B cell (primary cell): ENCODE results near the gene GLCCI1. TPM values are rescaled to one million over a fixed set of nuclear protein-coding genes. Genes with fewer than 3 reads are reported as not detected.
"Not testable (repeated sequence)": the region's sequence is repeated elsewhere in the genome, so short reads cannot be mapped to it uniquely, and the experiment has no call there.

Experiments
- ATAC-seq: fragments of 200-7000 bp; cut with Tn5 transposase; one replicate; pipeline ENCODE4 v1.10.0; 2021; ENCODE audit warnings: low read depth, mild to moderate bottlenecking, moderate number of reproducible peaks, moderate library complexity
- CTCF ChIA-PET: fragments of 350-600 bp; sonication (Branson Sonifier 250); formaldehyde crosslinking; loops from one replicate; lab custom pipeline; 2021; ENCODE audit warnings: antibody characterized with exemption, inconsistent platforms; lab: Charles Lee
- POLR2A ChIA-PET: fragments of 350-600 bp; sonication (Branson Sonifier 250); formaldehyde crosslinking; loops from one replicate; lab custom pipeline; 2021; ENCODE audit warnings: antibody characterized with exemption; lab: Charles Lee
- DNase-seq: peaks from one replicate; pipeline ENCODE4 v3.0.0; 2013
- H2AFZ ChIP-seq: 2 replicates; pipeline ENCODE4 v1.6.1; 2012; ENCODE audit warnings: mild to moderate bottlenecking, low read depth, low read length; ENCODE audit not compliant: insufficient read depth, poor library complexity, severe bottlenecking
- H3K27ac ChIP-seq, 2 donors: 1 replicate in 1 of 2; 2 replicates in 1 of 2; pipeline ENCODE4 v1.5.1; 2012 to 2013; ENCODE audit warnings: low read length in 2 of 2, mild to moderate bottlenecking in 2 of 2, moderate library complexity in 1 of 2
- H3K27me3 ChIP-seq, 4 experiments: fragments of 200-600 bp in 1 of 4; sonication (generic) in 1 of 4; replicated peaks in 1 of 4; 1 replicate in 2 of 4; 2 replicates in 2 of 4; pipeline versions ENCODE4 v1.6.1 to v1.7.0; 2013 to 2016; ENCODE audit warnings: low read length in 3 of 4, mild to moderate bottlenecking in 2 of 4, mixed read lengths in 1 of 4, moderate library complexity in 1 of 4; ENCODE audit not compliant: insufficient read depth in 4 of 4, control insufficient read depth in 3 of 4; ENCODE audit errors: control extremely low read depth in 1 of 4
- H3K36me3 ChIP-seq, 2 experiments: replicated peaks in 1 of 2; 1 replicate in 1 of 2; 2 replicates in 1 of 2; pipeline versions ENCODE4 v1.6.1 to v1.7.1; 2013; ENCODE audit warnings: low read length in 1 of 2; ENCODE audit not compliant: insufficient read depth in 2 of 2, control insufficient read depth in 1 of 2; ENCODE audit errors: control extremely low read depth in 1 of 2, extremely low read depth in 1 of 2
- H3K4me1 ChIP-seq, 2 donors: fragments of 200-600 bp in 1 of 2; sonication (generic) in 1 of 2; 1 replicate in 1 of 2; 2 replicates in 1 of 2; pipeline versions ENCODE4 v1.5.1 to v1.6.1; 2013 to 2017; ENCODE audit warnings: low read length in 2 of 2; ENCODE audit not compliant: control insufficient read depth in 2 of 2, insufficient read depth in 2 of 2
- H3K4me2 ChIP-seq: replicated peaks from 2 replicates; pipeline ENCODE3; 2012; ENCODE audit warnings: mild to moderate bottlenecking, low read depth, low read length; ENCODE audit not compliant: poor library complexity, severe bottlenecking
- H3K4me3 ChIP-seq, 5 experiments: fragments of 200-600 bp in 1 of 5; sonication (generic) in 1 of 5; 1 replicate in 3 of 5; 2 replicates in 2 of 5; pipeline versions ENCODE4 v1.5.1 to v1.7.0; 2011 to 2016; ENCODE audit warnings: low read length in 4 of 5, mild to moderate bottlenecking in 4 of 5, low read depth in 2 of 5, control low read depth in 1 of 5, moderate library complexity in 1 of 5; ENCODE audit not compliant: insufficient read depth in 1 of 5; ENCODE audit errors: control extremely low read depth in 1 of 5, extremely low read depth in 1 of 5
- H3K79me2 ChIP-seq: fragments of 200-600 bp; sonication (generic); one replicate; pipeline ENCODE4 v1.6.0; 2016; ENCODE audit warnings: low read length; ENCODE audit not compliant: control insufficient read depth, insufficient read depth
- H3K9ac ChIP-seq: fragments of 200-600 bp; sonication (generic); 2 replicates; pipeline ENCODE4 v1.6.1; 2017; ENCODE audit warnings: mild to moderate bottlenecking, low read length, moderate library complexity
- H3K9me3 ChIP-seq, 3 donors: one replicate each; pipeline versions ENCODE4 v1.6.1 to v1.7.1; 2013; ENCODE audit warnings: low read length in 2 of 3; ENCODE audit not compliant: control insufficient read depth in 2 of 3, insufficient read depth in 1 of 3; ENCODE audit errors: control extremely low read depth in 1 of 3
- H4K20me1 ChIP-seq: 2 replicates; pipeline ENCODE4 v1.6.0; 2012; ENCODE audit warnings: mild to moderate bottlenecking, low read length; ENCODE audit not compliant: insufficient read depth, control insufficient read depth, poor library complexity, severe bottlenecking
- H3K27ac Mint-ChIP-seq: one replicate; pipeline ENCODE4 v1.8.0; 2021; ENCODE audit warnings: mixed read lengths
- H3K27me3 Mint-ChIP-seq: one replicate; pipeline ENCODE4 v1.8.0; 2021; ENCODE audit warnings: mixed read lengths
- H3K4me1 Mint-ChIP-seq: one replicate; pipeline ENCODE4 v1.8.0; 2021; ENCODE audit warnings: mixed read lengths
- H3K4me3 Mint-ChIP-seq: one replicate; pipeline ENCODE4 v1.8.0; 2021; ENCODE audit warnings: mixed read lengths
- H3K9me3 Mint-ChIP-seq: one replicate; pipeline ENCODE4 v1.8.0; 2022; ENCODE audit warnings: mixed read lengths; ENCODE audit not compliant: insufficient read depth
- CTCF ChIP-seq: fragments of 200-600 bp; IDR thresholded peaks from one replicate; pipeline ENCODE4 v1.8.0; 2022; ENCODE audit warnings: antibody characterized with exemption, mild to moderate bottlenecking
- EZH2 ChIP-seq: IDR thresholded peaks from 2 replicates; pipeline ENCODE4 v1.6.1; 2012; ENCODE audit warnings: borderline replicate concordance, low read depth, mild to moderate bottlenecking, moderate library complexity, low read length; ENCODE audit not compliant: insufficient read depth, poor library complexity, severe bottlenecking
- WGBS: methylation state at CpG from one replicate; pipeline ENCODE4 v1.1.5; 2013; ENCODE audit warnings: missing lambda C conversion rate; ENCODE audit not compliant: insufficient coverage; 5-methylcytosine and 5-hydroxymethylcytosine counted together
- intact Hi-C: fragments of 100-400 bp; cut with micrococcal nuclease; formaldehyde crosslinking; loops from one replicate; pipeline ENCODE4 v1.10.0; 2022
- polyA plus RNA-seq: library from polyadenylated mRNA; depleted of rRNA; stranded (reverse); fragments of >200 nt; gene quantifications from 2 replicates; pipeline ENCODE4 v1.2.3, GENCODE V29; 2012
- total RNA-seq, 2 donors: library from RNA; stranded (reverse); fragments of 120-200 nt in 1 of 2; gene quantifications; 1 replicate in 1 of 2; 2 replicates in 1 of 2; pipeline versions ENCODE4 v1.2.3 to v1.2.4, GENCODE V29; 2013 to 2022

GLCCI1 gene
- total and polyA plus RNA-seq, 2 donors (not counting 1 experiment from before 2014, with no cell fraction given) = 17.7 to 50.3 TPM

DNA sequence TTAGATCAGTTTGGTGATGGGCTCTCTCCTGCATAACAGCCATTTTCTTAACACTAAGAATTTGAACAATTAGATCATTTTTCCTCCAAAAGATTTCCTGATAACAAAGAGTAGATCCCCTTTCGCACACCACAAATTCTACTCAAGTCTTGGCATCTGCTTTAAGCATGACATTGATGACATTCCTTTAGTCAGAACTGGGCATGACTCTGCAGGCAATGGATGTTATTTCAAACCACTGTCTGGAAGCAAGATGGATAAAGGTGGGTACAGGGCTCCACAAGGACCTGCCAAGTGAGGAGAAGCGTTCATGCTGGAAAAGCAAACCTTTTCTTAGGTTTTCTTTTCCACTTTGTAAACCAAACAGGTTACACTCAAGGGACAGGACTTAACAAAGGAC lies 123.5 kb downstream of the GLCCI1 start:
- Histone ChIP-seq H3K79me2 (no peaks in the 10 kb centered on the region), H3K4me3 (no peak overlapping the region), H3K4me1 (no peaks in the 10 kb centered on the region), H3K27ac (no peak overlapping the region), H3K4me2 (no peak overlapping the region), H3K36me3 (peaks cover 4 to 6% of the 10 kb centered on the region in 2 experiments), H3K9me3 (peaks cover 0 to 8% (median 0%) of the 10 kb centered on the region in 3 donors), H3K9ac (no peak overlapping the region), H4K20me1 (no peaks in the 10 kb centered on the region), H3K27me3 (no peaks in the 10 kb centered on the region), H2AFZ (no peak overlapping the region)
- Mint-ChIP-seq H3K9me3 (peaks cover 4% of the 10 kb centered on the region), H3K27ac (no peak overlapping the region), H3K27me3 (no peaks in the 10 kb centered on the region), H3K4me1 (no peaks in the 10 kb centered on the region), H3K4me3 (no peak overlapping the region)
- DNase-seq (no peak), ATAC-seq (no peak)
- intact Hi-C loops = no loop called here
- POLR2A ChIA-PET = no interaction called here
- no peak for TF ChIP-seq EZH2
- no peak for TF ChIP-seq CTCF
- 100% methylated on average over 1 of the region's 2 CpGs for WGBS
- CTCF ChIA-PET = interaction anchor here (2.5 to 2.6 kb wide), 2 partner anchors 411 to 497 kb away, joined by 9 to 10 read pairs; no protein-coding TSS in a partner anchor

DNA sequence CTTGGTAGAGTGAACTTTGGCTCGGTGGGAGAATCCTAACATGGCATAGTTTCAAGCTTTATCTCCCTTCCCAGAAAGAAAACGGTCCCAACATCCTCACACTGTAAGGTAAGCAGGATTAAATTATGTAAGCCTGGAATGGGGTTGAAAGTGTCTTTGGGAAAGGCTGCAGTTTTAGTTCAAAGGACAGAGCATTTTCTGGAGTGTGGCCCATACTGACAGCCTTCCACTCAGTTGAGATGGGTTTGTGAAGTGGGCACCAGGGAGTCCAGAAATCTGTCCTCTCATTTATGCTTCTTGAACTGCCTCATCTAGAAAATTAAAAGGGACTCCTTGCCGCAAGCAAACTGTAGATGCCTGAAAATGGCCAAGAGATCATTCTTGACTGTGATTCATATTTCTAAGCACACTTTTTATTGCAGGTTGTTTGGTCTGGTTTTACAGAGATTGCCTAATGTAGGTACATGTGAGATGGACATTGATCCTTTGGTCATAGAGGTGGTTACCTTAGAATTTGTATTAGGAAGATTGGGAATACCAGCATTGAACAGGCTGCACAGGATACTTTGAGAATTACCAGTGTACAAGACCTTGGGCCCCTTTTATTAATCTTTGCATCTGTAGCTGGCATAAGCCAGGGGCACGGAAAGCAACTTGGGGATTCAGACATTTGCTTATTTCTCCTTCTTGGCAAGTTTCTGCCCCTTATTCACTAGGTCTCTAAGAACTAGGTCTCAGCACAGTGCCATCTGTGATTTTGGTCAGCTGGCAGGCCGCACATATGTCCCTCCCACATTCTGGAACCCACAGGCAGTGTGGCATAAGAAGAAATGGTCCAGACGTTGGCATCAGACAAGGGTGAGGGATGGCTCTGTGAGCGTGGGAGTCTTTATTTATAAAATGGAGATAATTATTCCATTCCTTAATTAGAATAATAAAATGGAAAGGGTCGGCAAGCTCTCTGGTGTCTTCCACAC lies 125.9 kb downstream of the GLCCI1 start:
- no peak overlapping the region for H3K9ac ChIP-seq
- ATAC-seq = no peak
- H3K79me2 ChIP-seq = no peaks in the 10 kb centered on the region
- no peaks in the 10 kb centered on the region for H3K27me3 Mint-ChIP-seq
- CTCF ChIA-PET = interaction anchor here (1.0 kb wide), 1 partner anchor 404 kb away, joined by 3 read pairs; no protein-coding TSS in a partner anchor
- H2AFZ ChIP-seq = no peak overlapping the region
- no peak overlapping the region for H3K4me2 ChIP-seq
- 100% methylated on average over 2 of the region's 8 CpGs for WGBS
- intact Hi-C loops = no loop called here
- H4K20me1 ChIP-seq = no peaks in the 10 kb centered on the region
- H3K4me1 ChIP-seq = no peaks in the 10 kb centered on the region
- TF ChIP-seq CTCF (no peak), EZH2 (no peak)
- no peak overlapping the region for H3K27ac ChIP-seq
- no peak overlapping the region for H3K4me3 ChIP-seq
- no peak overlapping the region for H3K4me3 Mint-ChIP-seq
- H3K27ac Mint-ChIP-seq = no peak overlapping the region
- H3K9me3 Mint-ChIP-seq = peaks cover 4% of the 10 kb centered on the region
- peaks cover 0 to 3% of the 10 kb centered on the region in 2 experiments for H3K36me3 ChIP-seq
- POLR2A ChIA-PET = no interaction called here
- H3K4me1 Mint-ChIP-seq = no peaks in the 10 kb centered on the region
- no peak for DNase-seq
- H3K9me3 ChIP-seq = peaks cover 0 to 8% (median 0%) of the 10 kb centered on the region in 3 donors
- no peaks in the 10 kb centered on the region for H3K27me3 ChIP-seq

- H4K20me1 ChIP-seq, intact Hi-C loops, H2AFZ ChIP-seq, H3K27ac Mint-ChIP-seq, H3K4me1 ChIP-seq, H3K27ac ChIP-seq, DNase-seq, H3K4me3 ChIP-seq, H3K9ac ChIP-seq, H3K4me1 Mint-ChIP-seq, H3K4me3 Mint-ChIP-seq, POLR2A ChIA-PET, H3K4me2 ChIP-seq, H3K27me3 Mint-ChIP-seq, H3K27me3 ChIP-seq, H3K9me3 ChIP-seq, H3K79me2 ChIP-seq, CTCF ChIA-PET, ATAC-seq, H3K36me3 ChIP-seq: not testable (repeated sequence)
- 100% methylated on average over 2 of the region's 4 CpGs for WGBS
- peaks cover 13% of the 10 kb centered on the region for H3K9me3 Mint-ChIP-seq
Measured at GRCh38 chr7:8101292-8101691, 132.7 kb downstream of the GLCCI1 start.
